DOHH2 (cell line): ENCODE measurements around the gene USB1.

Experiments used
- H3F3A ChIP-seq: fragments of 200-600 bp; sonication (generic), shearing (Covaris generic); 2 replicates; pipeline ENCODE4 v1.6.0; 2016; ENCODE audit warnings: antibody characterized with exemption, mild to moderate bottlenecking; ENCODE audit not compliant: control insufficient read depth, insufficient read depth
- H3K27ac ChIP-seq: fragments of 200-600 bp; sonication (generic); 2 replicates; pipeline ENCODE4 v1.5.1; 2014; ENCODE audit warnings: low read depth, mild to moderate bottlenecking, low read length, moderate library complexity
- H3K27me3 ChIP-seq: fragments of 200-600 bp; sonication (generic); 2 replicates; pipeline ENCODE4 v1.6.1; 2014; ENCODE audit warnings: mild to moderate bottlenecking, low read length, mixed read lengths; ENCODE audit not compliant: control insufficient read depth
- H3K36me3 ChIP-seq: fragments of 200-600 bp; sonication (generic); 2 replicates; pipeline ENCODE4 v1.6.1; 2014; ENCODE audit warnings: mild to moderate bottlenecking, low read length, moderate library complexity, mixed read lengths; ENCODE audit not compliant: control insufficient read depth
- H3K4me1 ChIP-seq: fragments of 200-600 bp; sonication (generic); 2 replicates; pipeline ENCODE4 v1.6.1; 2014; ENCODE audit warnings: mild to moderate bottlenecking, low read length, mixed read lengths; ENCODE audit not compliant: control insufficient read depth
- H3K4me2 ChIP-seq: fragments of 200-600 bp; sonication (generic); 2 replicates; pipeline ENCODE4 v1.6.0; 2014; ENCODE audit warnings: mild to moderate bottlenecking, low read length, moderate library complexity
- H3K4me3 ChIP-seq: fragments of 200-600 bp; sonication (generic); 2 replicates; pipeline ENCODE4 v1.5.1; 2014; ENCODE audit warnings: mild to moderate bottlenecking, low read length, mixed read lengths
- H3K79me2 ChIP-seq: fragments of 200-600 bp; sonication (generic); 2 replicates; pipeline ENCODE4 v1.6.1; 2014; ENCODE audit warnings: mild to moderate bottlenecking, low read length, mixed read lengths; ENCODE audit not compliant: control insufficient read depth
- H3K9me2 ChIP-seq: fragments of 200-600 bp; sonication (generic); replicated peaks from 2 replicates; pipeline ENCODE4 v1.6.1; 2014; ENCODE audit warnings: mild to moderate bottlenecking, low read length, mixed read lengths; ENCODE audit not compliant: control insufficient read depth
- H3K9me3 ChIP-seq: fragments of 200-600 bp; sonication (generic); 2 replicates; pipeline ENCODE4 v1.6.1; 2014; ENCODE audit warnings: antibody characterized with exemption, low read length, mixed read lengths; ENCODE audit not compliant: control insufficient read depth, insufficient read depth
- H4K20me1 ChIP-seq: fragments of 200-600 bp; sonication (generic); 2 replicates; pipeline ENCODE4 v1.6.0; 2014; ENCODE audit warnings: low read depth, mild to moderate bottlenecking, antibody characterized with exemption, low read length, moderate library complexity; ENCODE audit not compliant: control insufficient read depth, insufficient read depth
- EZH2phosphoT487 ChIP-seq: fragments of 200-600 bp; sonication (generic); IDR thresholded peaks from 2 replicates; pipeline ENCODE4 v1.6.1; 2017; ENCODE audit warnings: borderline replicate concordance, mild to moderate bottlenecking, antibody characterized with exemption, low read length, moderate library complexity, mixed read lengths
- TF ChIP-seq, protein P1 (sequence below): fragments of 200-600 bp; sonication (generic); IDR thresholded peaks from one replicate; pipeline ENCODE4 v1.5.1; 2014; ENCODE audit warnings: antibody characterized with exemption, mild to moderate bottlenecking, low read depth, low read length; ENCODE audit not compliant: poor library complexity, severe bottlenecking

The USB1 gene

GRCh38 chr16:58036943-58037342 lies 35.7 kb downstream of the USB1 start:
- H3K36me3 ChIP-seq, result no peaks in the 10 kb centered on the region
- peaks cover 62% of the 10 kb centered on the region for H3K4me1 ChIP-seq
- H3K27me3 ChIP-seq, result no peaks in the 10 kb centered on the region
- H3F3A ChIP-seq, result peaks cover 7% of the 10 kb centered on the region
- no peak overlapping the region for H3K27ac ChIP-seq
- H3K9me3 ChIP-seq, result no peaks in the 10 kb centered on the region
- H3K9me2 ChIP-seq, result no peaks in the 10 kb centered on the region
- no peaks in the 10 kb centered on the region for H4K20me1 ChIP-seq
- H3K4me2 ChIP-seq, result no peak overlapping the region
- no peak overlapping the region for H3K4me3 ChIP-seq
- H3K79me2 ChIP-seq, result peaks cover 8% of the 10 kb centered on the region
- TF ChIP-seq, protein P1, sequence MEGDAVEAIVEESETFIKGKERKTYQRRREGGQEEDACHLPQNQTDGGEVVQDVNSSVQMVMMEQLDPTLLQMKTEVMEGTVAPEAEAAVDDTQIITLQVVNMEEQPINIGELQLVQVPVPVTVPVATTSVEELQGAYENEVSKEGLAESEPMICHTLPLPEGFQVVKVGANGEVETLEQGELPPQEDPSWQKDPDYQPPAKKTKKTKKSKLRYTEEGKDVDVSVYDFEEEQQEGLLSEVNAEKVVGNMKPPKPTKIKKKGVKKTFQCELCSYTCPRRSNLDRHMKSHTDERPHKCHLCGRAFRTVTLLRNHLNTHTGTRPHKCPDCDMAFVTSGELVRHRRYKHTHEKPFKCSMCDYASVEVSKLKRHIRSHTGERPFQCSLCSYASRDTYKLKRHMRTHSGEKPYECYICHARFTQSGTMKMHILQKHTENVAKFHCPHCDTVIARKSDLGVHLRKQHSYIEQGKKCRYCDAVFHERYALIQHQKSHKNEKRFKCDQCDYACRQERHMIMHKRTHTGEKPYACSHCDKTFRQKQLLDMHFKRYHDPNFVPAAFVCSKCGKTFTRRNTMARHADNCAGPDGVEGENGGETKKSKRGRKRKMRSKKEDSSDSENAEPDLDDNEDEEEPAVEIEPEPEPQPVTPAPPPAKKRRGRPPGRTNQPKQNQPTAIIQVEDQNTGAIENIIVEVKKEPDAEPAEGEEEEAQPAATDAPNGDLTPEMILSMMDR, result no peak

- TF ChIP-seq, protein P1, result no peak
- TF ChIP-seq EZH2phosphoT487, result no peak
- no peak overlapping the region for H3K27ac ChIP-seq
- no peak overlapping the region for H3K4me2 ChIP-seq
- no peaks in the 10 kb centered on the region for H3K9me2 ChIP-seq
- no peaks in the 10 kb centered on the region for H3K9me3 ChIP-seq
- peaks cover 6% of the 10 kb centered on the region for H3K79me2 ChIP-seq
- peaks cover 7% of the 10 kb centered on the region for H3F3A ChIP-seq
- H3K27me3 ChIP-seq, result no peaks in the 10 kb centered on the region
- H4K20me1 ChIP-seq, result no peaks in the 10 kb centered on the region
- no peak overlapping the region for H3K4me3 ChIP-seq
- H3K36me3 ChIP-seq, result no peaks in the 10 kb centered on the region
- H3K4me1 ChIP-seq, result peaks cover 57% of the 10 kb centered on the region
Measured at GRCh38 chr16:58037365-58038057, 36.3 kb downstream of the USB1 start.

DNA sequence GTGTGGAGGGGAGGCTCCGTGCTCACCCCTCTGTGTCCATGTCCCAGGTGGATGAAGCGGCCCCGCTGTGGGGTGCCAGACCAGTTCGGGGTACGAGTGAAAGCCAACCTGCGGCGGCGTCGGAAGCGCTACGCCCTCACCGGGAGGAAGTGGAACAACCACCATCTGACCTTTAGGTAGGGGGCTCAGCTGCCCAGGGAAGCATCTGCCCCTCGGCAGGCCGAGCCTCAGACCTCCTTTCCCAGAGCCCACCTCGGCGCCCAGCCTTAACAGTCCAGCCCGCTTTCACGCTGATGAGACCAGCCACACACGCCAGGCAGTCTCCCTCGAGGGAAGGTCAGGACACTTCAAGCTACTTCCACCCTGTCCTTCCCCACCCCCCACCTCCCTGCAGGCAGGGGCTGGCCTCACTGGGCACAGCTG lies 37.0 kb downstream of the USB1 start:
- Histone ChIP-seq H3K4me2 (no peak overlapping the region), H3K27ac (no peak overlapping the region), H3K4me3 (no peak overlapping the region), H3K4me1 (peaks cover 50% of the 10 kb centered on the region), H3K36me3 (no peaks in the 10 kb centered on the region), H3K9me2 (no peaks in the 10 kb centered on the region), H3K9me3 (no peaks in the 10 kb centered on the region), H3K79me2 (peaks cover 5% of the 10 kb centered on the region; the same call in 1 of the 2 replicates), H4K20me1 (no peaks in the 10 kb centered on the region), H3F3A (peaks cover 7% of the 10 kb centered on the region), H3K27me3 (no peaks in the 10 kb centered on the region)
- no peak for TF ChIP-seq EZH2phosphoT487
- TF ChIP-seq, protein P1, result no peak
